Head of caudate nucleus (tissue), 42 donors: Measurements from ENCODE around the gene KCTD1.

Source experiments
- DNase-seq, 42 donors: peaks; one replicate each; pipeline versions ENCODE4 v3.0.0 to v3.0.0-alpha.2; 2020 to 2021; ENCODE audit warnings: mixed read lengths in 7 of 42
- intact Hi-C: fragments of 100-400 bp; cut with DNase I; formaldehyde crosslinking; loops from one replicate; pipeline ENCODE4 v1.15.0; 2022

Gene KCTD1

DNA sequence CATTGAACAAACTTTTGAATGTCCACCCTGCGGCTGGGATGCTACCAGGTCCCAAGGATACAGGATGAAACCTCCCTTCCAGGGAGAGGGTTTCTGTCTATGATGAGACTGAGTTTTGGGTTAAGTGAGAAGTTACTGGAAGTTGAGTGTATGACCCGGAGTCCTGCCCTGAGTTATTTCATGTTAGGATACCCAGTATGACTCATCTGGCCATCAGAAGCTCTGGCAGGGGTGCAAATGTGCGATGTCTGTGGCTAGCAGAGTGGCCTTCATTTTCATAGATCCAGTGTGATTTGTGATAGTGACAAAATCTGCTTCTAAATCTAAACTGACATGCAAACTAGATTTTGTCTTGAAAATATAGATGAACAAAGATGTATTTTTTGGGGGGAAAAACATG lies 55.3 kb downstream of the KCTD1 start:
- intact Hi-C loops, result no loop called here

DNA sequence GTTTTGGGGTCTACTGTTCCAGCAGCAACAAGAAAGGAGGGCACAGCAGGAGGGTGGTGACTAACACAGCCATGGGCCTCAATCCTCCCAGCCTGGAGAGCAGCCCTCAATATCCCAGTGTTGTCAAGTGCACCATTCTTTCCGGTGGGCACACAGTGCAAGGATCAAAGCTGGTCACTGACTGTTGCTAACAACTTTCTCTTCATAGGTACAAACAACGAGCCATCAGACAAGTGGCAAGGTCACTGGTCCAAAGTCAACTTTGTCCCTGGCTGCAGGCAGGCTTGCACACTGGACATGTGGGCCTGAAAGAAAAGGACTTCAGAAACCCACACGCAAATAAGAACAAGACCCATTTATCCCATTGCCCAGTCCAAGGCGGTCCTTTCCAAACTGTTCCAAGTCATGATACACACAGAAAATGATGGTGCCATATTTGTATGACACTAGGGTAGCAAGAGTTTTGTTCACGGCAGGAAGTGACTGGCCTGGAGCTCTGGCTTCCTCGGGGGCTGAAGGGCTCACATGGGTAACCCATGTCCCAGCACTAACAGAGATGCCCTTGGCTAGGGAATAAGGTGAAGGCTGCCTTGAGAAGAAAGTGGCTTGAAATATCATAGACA lies 57.0 kb downstream of the KCTD1 start:
- intact Hi-C loops, result no loop called here
- DNase-seq, result no peak

More for the DNA sequence above, 55.3 kb downstream of the KCTD1 start:
- DNase-seq, result no peak

DNA sequence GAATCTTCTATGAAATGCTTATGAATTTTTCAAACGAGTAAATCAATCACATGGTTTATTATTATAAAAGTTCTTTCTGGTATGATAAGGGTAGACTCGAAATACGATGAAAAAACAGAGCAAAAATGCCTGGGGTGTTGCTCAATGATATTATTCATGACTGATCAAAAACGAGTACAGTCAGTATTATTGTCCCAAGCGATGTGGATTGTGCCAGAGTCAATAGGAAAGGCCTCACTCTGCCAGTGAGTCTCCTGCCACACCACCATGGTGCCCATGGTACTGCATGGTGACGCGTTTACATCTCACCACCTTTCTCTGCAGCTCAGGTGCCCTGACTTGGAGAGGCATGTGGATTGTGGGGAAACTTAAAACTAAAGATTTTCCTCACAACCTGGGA lies 58.5 kb downstream of the KCTD1 start:
- intact Hi-C loops, result no loop called here
- DNase-seq, result no peak

DNA sequence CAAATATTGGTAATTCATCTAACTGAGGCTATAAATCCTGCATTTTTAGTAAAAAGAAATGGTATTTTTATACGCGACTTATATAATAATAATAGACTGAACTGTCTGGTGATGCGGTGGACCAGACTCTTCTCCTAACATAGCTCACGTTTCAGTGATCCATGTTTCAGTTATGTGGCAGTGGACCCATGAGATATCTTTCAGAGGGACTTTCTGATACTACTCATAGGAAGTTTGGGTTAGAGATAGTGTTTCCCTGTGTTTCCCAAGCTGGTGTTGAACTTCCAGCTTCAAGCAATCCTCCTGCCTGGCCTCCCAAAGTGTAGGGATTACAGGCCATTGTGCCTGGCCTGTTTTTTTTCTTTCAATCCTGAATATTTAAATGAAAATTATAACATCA lies 59.2 kb downstream of the KCTD1 start:
- intact Hi-C loops, result no loop called here
- no peak for DNase-seq

DNA sequence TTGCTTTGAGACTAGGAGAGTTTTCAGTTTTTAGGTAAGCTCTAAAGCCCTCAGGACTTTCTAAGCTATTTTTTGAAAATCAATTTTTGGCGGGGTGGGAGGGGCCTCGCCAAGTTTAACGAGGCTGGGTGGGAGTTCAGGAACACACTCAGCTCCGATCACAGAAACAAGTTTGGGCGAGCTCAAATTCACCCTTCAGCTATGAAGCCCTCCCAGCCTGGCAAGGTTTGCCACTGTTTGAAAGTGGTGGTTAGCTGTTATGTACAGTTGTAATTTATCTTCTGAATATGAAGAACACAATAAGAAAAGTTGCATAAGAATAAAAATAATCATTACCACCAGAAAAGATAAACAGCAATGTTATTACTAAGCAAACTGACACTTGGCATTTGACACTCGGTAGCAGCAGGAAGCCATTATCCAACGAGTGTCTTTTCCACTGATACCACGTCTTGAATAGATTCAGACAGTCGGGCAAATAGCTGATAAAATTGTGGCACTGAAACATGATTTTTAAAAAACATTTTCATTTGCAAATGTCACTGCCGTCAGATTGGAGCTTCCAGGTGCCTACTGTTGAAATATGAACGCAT lies 59.8 kb downstream of the KCTD1 start:
- intact Hi-C loops, result no loop called here
- peak in 1 of 42 donors; percentile 40 for DNase-seq

DNA sequence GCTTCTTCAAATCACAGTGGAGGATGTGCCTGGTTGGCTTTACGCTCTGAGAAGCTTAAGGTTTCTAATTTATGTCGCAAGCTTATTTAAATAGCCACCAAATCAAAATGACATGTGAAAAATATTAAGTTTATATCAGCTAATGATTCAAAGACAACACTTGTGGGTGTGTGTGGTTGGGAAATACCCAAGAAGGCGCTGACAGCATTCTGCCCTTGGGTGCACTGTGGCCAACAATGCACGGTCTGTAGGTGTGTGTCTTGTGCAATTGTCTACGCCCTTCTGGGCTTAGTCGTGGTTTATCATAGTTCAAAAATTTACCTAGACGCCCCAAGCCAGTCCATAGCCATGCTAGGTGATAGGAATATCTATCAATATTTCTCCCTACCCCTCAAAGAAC lies 60.9 kb downstream of the KCTD1 start:
- intact Hi-C loops, result no loop called here
- peak in 1 of 42 donors; percentile 38 for DNase-seq

DNA sequence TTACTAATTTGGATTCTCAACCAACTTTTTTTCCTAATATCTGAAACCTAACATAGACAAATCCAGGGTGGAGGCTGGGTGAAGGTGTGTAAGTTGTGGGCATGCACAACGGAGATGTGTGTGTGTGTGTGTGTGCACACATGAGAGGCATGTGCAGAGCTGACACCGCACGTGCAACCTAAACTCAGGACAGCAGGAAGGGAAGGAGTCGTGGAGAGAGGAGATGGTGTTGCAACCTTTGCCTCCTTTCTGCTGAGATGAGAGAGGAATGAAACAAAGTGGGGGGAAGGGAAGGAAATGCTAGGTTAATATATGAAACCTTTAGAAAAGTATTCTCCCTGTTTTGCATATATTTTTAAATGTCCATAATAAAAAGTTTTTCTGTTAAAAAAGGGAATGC lies 64.7 kb downstream of the KCTD1 start:
- intact Hi-C loops, result no loop called here

DNA sequence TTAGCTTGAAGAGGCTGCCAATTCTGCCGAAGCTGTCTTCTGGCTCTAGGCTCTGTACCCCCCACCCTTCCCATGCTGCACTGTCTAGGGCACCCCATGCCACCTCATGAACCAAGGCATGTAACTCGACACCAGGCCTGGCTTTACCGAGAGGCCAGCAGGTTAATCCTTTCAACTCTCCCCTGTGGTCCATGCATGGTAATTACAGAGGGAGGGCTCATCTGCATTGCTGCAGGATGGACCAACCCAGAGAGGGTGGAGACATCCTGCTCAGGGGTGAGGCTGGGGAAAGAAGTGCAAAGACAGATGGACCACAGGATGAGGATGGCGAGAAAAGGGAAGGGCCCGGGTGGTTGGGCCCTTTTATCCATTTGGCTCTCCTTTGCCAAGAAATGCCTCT lies 65.8 kb downstream of the KCTD1 start:
- intact Hi-C loops, result no loop called here
- peak in 1 of 42 donors; percentile 2 for DNase-seq

More for the DNA sequence above, 64.7 kb downstream of the KCTD1 start:
- no peak for DNase-seq

DNA sequence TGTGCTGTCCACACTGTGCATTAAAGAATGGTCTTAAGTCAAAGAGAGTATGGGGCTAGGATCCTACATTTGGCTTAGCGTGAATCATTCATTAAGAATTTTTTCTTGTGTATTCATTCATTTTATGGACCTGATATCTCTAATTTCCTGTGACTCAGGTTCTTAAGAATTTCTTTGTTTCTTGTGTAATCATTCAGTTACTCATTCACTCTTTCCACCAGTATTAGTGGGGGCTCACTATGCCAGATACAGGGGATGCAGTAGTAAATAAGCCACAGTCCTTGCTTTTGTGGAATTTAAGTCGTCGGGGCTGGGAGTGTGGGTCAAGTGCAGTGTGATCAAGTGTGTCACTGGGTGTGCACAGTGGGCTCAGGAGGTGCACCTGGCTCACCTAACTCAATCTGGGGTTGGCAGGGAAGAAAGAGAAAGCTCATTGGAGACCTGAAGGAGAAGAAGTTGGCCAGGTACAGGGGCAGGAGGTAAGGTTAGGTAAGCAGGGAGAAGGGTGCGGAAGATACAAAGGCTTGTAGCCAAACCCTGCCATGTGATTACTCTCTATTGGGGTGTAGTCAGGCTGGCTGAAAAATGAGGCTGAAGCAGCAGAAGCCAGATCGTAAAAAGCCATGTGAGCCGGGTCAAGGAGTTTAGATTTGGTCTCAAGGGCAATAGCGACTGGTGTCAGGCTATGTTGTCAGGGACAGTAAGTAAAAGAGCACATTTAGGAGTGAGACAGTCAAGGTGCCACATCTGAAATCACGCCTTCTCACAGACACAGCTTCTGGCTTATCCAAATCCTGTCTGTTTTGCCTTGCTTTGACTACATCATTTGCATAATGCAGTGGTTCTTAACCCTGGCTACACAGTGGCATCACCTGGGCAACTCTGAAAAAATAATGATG lies 67.2 kb downstream of the KCTD1 start:
- intact Hi-C loops, result no loop called here
- peak in 2 of 42 donors; percentile 6 to 37 for DNase-seq

DNA sequence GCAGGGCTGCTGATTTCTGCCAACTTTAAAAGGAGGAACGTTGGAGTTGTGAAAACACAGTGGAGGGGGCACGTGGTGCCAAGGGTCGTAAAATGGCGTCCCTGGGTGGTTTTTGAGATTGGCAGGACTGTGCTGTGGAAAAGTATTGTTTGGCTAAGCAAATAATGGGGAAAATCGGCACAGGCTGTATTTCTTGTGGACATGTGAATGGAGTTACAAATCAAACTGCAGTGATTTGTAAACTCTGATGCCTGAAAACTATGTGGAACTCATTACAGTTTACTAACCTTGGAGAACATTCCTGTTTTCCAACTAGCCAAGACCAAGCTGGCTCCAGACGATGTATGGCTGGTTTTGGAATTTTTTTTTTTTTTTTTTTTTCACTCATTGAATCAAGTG lies 68.7 kb downstream of the KCTD1 start:
- no peak for DNase-seq
- intact Hi-C loops, result no loop called here

DNA sequence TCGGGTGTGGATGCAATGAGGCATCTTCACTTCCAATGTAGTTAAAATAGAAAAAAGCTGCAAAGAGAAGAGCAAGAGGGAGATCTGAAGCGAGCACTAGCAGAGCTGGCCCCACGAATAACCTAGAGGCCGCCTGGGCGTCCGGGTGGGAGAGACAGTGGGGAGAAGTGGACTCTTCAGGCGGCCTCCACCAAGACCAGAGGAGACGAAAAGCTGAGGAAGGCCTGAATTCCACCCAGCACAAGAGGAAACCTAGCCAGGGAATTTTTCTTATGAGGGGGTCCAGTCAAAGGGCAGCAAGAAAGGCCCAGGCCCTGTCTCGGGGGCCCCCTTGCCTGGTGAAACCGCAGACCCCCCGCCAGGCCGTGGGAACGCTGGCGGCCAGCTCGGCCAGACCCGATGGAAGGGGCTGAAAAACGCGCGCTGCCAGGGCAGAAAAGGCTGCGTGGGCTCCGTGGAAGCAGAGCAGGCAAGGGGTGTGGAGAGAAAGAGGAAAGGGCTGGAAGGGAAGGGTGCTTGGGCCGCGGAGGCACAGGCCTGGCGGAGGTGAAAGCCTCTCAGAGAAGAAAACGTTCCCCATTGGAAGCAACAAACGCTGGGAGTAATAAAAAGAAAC lies 69.2 kb downstream of the KCTD1 start:
- intact Hi-C loops, result no loop called here
- peak in 2 of 42 donors; percentile 24 to 44 for DNase-seq

DNA sequence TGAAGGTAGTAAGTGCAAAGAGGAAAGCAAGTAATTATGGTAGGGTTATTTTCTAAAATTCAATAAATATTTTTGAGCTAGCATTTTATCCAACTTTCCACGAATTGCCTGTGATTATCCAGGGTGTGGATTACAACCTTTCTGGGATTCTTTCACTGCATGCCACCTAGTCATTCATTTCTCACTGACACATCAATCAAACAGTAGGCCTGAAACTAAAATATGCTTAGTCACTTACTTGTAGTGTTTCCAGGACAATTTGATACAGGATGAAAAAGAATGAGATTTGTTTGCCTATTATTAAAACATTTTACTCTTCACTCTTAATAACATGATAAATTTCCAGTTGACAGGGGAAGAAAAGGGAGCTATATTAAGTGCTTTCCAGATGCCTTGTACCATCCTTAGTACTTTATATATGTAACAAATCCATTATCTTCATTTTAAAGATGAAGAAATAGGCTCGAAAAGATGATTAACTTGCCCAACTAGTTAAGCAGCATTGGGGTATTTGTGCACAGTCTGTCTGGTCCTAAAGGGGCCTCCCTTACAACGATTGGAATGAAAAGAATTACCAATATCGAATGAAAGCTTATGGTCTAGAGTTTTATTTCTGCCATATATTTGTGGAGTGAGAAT lies 70.4 kb downstream of the KCTD1 start:
- intact Hi-C loops, result no loop called here
- no peak for DNase-seq

DNA sequence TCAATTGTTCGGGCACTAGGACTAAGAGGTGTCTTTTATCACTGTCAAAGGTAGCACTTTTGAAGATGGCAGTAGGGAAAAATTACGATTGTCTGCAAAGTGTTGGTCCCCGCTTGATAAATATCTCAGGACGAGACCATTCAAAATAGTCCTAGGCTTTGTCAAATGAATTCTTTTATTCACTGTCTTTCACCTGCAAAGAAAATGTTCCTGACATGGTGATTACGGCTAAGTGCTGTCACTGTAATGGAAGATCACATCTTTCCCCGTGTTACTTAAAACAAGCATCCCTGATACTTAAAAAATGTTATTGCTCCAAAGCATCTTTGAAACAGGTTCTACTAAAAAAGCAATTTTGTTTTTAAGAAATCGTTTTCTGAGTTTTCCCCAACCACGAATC lies 71.7 kb downstream of the KCTD1 start:
- peak in 1 of 42 donors; percentile 17 for DNase-seq
- intact Hi-C loops, result no loop called here

DNA sequence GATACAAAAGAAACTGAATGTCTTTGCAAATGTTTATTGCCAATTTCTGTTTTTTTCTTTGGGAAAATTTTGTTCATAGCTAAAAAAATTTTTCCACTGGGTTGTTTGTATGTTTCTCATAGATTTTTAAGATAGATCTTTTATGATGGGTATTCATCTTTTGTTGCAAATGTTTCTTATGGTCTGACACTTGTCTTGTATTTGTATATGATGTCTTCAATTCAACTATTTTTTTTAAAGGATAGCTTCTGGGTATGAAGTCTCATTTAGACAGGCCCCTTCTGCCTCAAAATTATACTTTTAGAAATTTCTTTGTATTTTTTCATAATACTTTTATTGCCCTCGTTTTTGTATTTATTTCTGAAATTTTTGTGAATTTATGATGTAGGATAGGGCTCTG lies 73.8 kb downstream of the KCTD1 start:
- intact Hi-C loops, result no loop called here
- no peak for DNase-seq

DNA sequence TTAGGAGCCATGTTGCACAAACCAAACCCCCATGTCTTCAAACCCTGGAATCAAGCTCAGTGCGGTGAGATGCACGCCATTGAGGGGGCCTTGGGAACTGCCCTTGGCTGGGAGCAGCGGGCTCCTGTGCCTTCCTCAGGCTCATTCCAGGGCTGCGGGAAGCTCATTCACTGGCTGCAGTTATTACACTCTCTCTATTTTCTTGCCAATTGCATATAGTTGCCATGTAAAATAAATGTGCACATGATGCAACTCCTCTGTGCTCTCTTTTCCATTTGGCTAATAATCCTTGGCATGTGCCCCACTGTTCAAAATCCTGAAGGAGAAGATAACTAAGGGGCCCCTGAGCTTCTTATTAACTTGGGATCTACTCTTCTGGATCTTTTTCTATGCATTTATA lies 74.7 kb downstream of the KCTD1 start:
- no peak for DNase-seq
- intact Hi-C loops, result no loop called here

DNA sequence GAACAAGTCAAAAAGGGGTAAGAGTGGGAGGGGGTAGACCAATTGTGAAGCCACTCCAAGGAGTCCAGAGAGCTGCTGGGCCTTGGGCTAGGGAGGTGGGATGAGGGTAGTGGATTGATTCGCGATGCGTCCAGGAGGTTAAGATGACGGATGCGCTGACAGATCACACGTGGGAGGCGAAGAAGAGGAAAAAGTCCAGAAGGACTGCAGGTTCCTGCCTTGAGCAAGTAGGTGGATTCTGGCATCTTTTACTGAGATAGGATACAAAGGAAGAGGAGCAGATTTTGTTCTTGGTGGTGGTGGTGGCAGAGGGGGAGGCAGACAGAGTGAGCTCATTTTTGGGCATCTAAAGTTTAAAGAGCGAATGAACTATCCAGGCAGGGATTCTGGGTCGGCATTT lies 76.5 kb downstream of the KCTD1 start:
- DNase-seq, result no peak
- intact Hi-C loops, result no loop called here

DNA sequence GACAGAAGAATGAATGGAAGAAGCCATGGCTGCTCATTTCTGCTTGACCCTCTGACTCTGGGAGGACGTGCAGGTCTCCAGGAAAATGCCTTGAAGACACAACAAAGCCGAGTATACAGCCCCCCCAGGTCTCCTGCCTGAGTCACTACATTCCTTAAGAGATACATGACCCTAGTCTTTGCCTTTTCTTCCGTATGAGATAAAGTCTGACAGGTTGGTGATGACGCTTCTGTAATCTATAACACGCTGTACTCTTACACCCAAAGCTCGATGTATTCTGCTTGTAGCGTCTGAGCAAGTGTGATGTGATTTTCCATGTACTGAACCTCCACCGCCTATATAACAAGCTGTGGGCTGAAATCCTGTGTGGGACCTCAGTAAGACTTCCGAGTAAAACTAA lies 77.3 kb downstream of the KCTD1 start:
- DNase-seq, result peak in 4 of 42 donors; percentile 24 to 56 (median 45)
- intact Hi-C loops, result no loop called here

DNA sequence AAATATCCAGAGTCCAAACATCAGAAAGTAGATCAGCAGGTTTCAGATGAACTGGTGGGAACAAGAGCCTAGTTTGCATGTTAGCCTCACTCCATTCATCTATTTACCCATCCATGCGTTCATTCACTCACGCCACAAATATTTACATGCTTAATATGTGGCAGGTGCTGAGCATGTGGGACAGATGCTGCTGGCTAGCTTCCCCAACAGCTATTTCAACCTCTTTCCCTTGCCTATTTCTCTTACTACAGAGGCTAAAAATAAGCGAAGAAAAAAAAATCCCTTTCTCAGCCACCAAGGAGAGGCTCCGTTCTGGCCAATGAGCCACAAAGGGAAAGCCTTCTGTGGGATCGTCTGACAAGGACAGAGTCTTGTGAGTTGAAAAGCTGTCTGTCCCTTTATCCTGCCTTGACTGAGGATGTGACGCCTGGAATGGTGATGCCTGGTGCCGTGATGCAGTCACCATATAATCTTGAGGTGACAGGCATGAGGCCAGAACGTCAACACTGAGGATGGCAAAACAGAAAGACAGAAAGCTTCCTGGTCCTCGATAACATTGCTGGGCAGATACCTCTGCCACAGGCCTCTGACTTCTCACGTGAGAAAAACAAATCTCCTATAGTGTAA lies 78.2 kb downstream of the KCTD1 start:
- DNase-seq, result no peak
- intact Hi-C loops, result no loop called here

DNA sequence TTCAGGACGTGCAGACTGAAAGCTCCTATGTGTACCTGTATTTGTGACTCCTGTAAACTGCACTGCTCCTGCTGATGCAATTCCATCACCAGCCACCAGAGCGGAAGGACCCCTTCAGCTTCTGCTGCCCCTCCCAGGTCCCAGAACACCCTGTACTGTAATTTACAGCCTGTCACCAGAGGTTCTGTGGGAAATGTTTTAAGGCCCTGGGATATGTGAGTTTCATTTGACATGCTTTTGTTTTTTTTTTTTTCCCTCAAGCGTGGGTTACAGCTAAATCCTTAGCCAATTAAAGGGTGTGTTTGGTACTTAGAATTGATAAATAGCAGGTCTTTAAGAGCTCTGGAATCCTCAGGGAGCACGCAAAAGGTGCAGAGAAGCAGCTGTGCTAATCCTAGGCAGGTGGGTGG lies 79.4 kb downstream of the KCTD1 start:
- intact Hi-C loops, result no loop called here
- peak in 3 of 42 donors; percentile 34 to 58 (median 38) for DNase-seq
